SK-N-SH (cell line): ENCODE results near the gene ZNF530.

ENCODE experiments used
- EP300 ChIP-seq, 2 experiments: IDR thresholded peaks; 2 replicates each; pipeline versions ENCODE4 v1.4.0 to v1.6.1; 2012; ENCODE audit warnings: borderline replicate concordance in 1 of 2, low read depth in 1 of 2, low read length in 1 of 2
- JUND ChIP-seq: IDR thresholded peaks from 2 replicates; pipeline ENCODE4 v1.4.0; 2012
- SMC3 ChIP-seq: IDR thresholded peaks from 2 replicates; pipeline ENCODE4 v1.6.1; 2012; ENCODE audit warnings: low read depth, low read length, improper control_type of control experiment
- TF ChIP-seq, protein P1 (sequence below): fragments of 200-600 bp; sonication (generic); IDR thresholded peaks from 2 replicates; pipeline ENCODE4 v1.6.1; 2017; ENCODE audit warnings: antibody characterized with exemption, mild to moderate bottlenecking, moderate library complexity
- TF ChIP-seq, protein P2 (sequence below): IDR thresholded peaks from 2 replicates; pipeline ENCODE4 v1.6.1; 2012; ENCODE audit warnings: mild to moderate bottlenecking, low read depth, low read length, moderate library complexity

DNA sequence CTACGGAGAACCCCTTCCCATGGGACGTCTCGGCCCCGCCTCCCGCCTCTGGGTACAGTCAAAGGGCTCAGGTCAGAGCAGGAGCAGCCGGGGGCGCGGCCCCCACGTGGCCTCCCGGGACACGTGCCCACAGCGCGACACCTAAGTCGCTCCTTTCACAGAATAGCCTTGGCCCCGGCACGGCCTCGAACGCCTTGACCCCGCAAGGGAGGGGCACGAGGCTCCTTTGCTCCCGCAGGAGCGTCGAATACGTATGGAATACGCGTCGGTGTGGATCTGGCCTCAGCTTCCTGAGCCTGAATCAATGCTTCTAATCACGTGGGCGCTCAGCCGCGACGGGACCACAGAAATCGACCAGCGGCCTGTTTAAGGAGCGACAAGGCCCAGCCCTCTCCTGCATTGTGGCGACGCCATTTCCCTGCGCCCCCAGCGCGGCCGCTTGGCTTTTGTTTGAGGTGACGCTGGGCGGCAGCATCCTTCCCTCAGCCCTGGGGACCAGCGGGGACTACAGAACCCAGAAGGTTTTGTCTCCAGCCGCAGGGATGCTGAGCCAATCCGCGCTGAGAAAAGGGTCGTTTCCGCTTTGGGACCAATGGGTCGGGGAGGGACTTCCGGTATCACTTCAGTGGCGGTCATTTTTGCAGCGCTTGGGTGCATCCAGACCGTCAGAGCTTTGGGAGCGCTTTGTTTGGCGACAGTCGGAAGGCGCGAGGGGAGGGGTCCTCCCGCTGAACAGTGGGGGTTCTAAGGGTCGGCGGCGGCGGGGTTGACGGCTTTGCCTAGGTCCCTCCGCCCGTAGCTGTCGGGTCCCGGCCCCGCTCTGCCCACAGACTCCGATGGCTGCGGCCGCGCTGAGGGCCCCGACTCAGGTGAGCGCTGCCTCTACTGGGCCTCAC, 15.9 kb upstream of the ZNF530 start, which contains the start of gene ZIK1:
- TF ChIP-seq, protein P1, sequence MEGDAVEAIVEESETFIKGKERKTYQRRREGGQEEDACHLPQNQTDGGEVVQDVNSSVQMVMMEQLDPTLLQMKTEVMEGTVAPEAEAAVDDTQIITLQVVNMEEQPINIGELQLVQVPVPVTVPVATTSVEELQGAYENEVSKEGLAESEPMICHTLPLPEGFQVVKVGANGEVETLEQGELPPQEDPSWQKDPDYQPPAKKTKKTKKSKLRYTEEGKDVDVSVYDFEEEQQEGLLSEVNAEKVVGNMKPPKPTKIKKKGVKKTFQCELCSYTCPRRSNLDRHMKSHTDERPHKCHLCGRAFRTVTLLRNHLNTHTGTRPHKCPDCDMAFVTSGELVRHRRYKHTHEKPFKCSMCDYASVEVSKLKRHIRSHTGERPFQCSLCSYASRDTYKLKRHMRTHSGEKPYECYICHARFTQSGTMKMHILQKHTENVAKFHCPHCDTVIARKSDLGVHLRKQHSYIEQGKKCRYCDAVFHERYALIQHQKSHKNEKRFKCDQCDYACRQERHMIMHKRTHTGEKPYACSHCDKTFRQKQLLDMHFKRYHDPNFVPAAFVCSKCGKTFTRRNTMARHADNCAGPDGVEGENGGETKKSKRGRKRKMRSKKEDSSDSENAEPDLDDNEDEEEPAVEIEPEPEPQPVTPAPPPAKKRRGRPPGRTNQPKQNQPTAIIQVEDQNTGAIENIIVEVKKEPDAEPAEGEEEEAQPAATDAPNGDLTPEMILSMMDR = no peak
- TF ChIP-seq, protein P2, sequence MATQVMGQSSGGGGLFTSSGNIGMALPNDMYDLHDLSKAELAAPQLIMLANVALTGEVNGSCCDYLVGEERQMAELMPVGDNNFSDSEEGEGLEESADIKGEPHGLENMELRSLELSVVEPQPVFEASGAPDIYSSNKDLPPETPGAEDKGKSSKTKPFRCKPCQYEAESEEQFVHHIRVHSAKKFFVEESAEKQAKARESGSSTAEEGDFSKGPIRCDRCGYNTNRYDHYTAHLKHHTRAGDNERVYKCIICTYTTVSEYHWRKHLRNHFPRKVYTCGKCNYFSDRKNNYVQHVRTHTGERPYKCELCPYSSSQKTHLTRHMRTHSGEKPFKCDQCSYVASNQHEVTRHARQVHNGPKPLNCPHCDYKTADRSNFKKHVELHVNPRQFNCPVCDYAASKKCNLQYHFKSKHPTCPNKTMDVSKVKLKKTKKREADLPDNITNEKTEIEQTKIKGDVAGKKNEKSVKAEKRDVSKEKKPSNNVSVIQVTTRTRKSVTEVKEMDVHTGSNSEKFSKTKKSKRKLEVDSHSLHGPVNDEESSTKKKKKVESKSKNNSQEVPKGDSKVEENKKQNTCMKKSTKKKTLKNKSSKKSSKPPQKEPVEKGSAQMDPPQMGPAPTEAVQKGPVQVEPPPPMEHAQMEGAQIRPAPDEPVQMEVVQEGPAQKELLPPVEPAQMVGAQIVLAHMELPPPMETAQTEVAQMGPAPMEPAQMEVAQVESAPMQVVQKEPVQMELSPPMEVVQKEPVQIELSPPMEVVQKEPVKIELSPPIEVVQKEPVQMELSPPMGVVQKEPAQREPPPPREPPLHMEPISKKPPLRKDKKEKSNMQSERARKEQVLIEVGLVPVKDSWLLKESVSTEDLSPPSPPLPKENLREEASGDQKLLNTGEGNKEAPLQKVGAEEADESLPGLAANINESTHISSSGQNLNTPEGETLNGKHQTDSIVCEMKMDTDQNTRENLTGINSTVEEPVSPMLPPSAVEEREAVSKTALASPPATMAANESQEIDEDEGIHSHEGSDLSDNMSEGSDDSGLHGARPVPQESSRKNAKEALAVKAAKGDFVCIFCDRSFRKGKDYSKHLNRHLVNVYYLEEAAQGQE = no peak
- TF ChIP-seq SMC3 = no peak
- no peak for TF ChIP-seq EP300 (IDR thresholded peaks at IDR 0.05; ENCODE audit: borderline replicate concordance in 1 of 2, low read depth in 1 of 2, low read length in 1 of 2)
- TF ChIP-seq JUND = no peak
